Skeletal muscle tissue (tissue), 4 donors: ENCODE results near the gene KRTAP19-7. TPM values are rescaled to one million over a fixed set of nuclear protein-coding genes. Genes with fewer than 3 reads are reported as not detected.

Experiments
- H3K27ac ChIP-seq: one replicate; pipeline ENCODE4 v1.7.0; 2013; ENCODE audit warnings: mild to moderate bottlenecking, low read depth, low read length, inconsistent platforms
- H3K27me3 ChIP-seq, 3 donors: one replicate each; pipeline ENCODE4 v1.7.0; 2013; ENCODE audit warnings: low read length in 3 of 3; ENCODE audit not compliant: control insufficient read depth in 3 of 3, insufficient read depth in 3 of 3
- H3K36me3 ChIP-seq, 3 donors: one replicate each; pipeline ENCODE4 v1.7.0; 2013; ENCODE audit warnings: low read length in 3 of 3; ENCODE audit not compliant: control insufficient read depth in 3 of 3, insufficient read depth in 3 of 3
- H3K4me1 ChIP-seq, 3 donors: one replicate each; pipeline ENCODE4 v1.7.0; 2013; ENCODE audit warnings: low read length in 3 of 3, mild to moderate bottlenecking in 3 of 3; ENCODE audit not compliant: control insufficient read depth in 3 of 3, insufficient read depth in 3 of 3
- H3K4me3 ChIP-seq, 3 donors: one replicate each; pipeline ENCODE4 v1.7.0; 2013; ENCODE audit warnings: low read length in 3 of 3
- H3K9ac ChIP-seq, 3 donors: one replicate each; pipeline ENCODE4 v1.7.0; 2013; ENCODE audit warnings: low read length in 3 of 3, mild to moderate bottlenecking in 3 of 3, moderate library complexity in 2 of 3, low read depth in 1 of 3
- H3K9me3 ChIP-seq, 3 donors: one replicate each; pipeline ENCODE4 v1.7.0; 2013; ENCODE audit warnings: low read length in 3 of 3; ENCODE audit not compliant: control insufficient read depth in 3 of 3
- total RNA-seq: library from RNA; depleted of rRNA; stranded (reverse); fragments of >200 nt; gene quantifications from one replicate; pipeline ENCODE4 v1.2.3, GENCODE V29; 2014
- donor health status: Osteomylitis.

Gene KRTAP19-7
- total RNA-seq, 1 donor from 2014 or later, result not detected

DNA sequence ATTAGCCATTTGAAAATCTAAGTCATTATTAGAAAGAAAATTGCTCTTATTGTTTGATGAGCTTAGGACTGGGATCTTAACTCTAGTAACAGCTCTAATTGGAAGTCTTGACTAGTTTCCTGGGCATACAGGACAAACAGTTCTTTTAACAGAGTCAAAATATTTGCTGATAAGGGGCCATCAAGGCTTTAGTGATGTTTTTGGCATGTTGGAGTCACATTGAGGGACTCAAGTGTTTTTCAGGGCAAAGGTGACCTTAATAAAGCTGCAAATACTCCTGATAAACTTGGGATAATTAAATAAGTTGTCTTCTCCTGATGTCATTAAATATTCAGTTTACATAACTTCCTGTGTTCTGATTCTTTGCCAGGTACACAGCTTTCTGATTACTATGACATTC is 6.5 kb upstream of the KRTAP19-7 start:
- H3K4me1 ChIP-seq, result no peaks in the 10 kb centered on the region
- H3K4me3 ChIP-seq, result no peak overlapping the region
- no peak overlapping the region for H3K27ac ChIP-seq
- H3K36me3 ChIP-seq, result no peaks in the 10 kb centered on the region
- H3K27me3 ChIP-seq, result no peaks in the 10 kb centered on the region
- no peak overlapping the region for H3K9ac ChIP-seq
- H3K9me3 ChIP-seq, result no peaks in the 10 kb centered on the region

DNA sequence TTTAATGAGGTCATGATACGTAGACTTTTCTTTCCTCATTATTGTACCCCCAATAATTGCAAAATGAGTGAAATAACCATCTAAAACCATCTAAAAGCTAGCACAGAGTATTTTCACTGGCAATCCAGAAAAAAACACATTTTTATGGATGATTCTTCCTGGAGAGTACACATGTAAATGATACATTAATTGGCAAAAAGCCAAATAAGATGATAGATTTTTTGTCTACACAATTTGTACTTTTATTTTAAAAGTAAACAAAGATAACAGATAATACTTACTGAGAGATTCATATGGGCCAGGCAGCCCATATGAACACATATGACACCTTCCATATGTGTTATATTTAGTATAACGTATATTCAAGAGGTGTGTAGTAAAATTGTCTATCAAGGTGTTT is 2.5 kb upstream of the KRTAP19-7 start:
- Histone ChIP-seq H3K9ac (no peak overlapping the region), H3K9me3 (no peaks in the 10 kb centered on the region), H3K4me1 (no peaks in the 10 kb centered on the region), H3K36me3 (no peaks in the 10 kb centered on the region), H3K27ac (no peak overlapping the region), H3K4me3 (no peak overlapping the region), H3K27me3 (no peaks in the 10 kb centered on the region)

DNA sequence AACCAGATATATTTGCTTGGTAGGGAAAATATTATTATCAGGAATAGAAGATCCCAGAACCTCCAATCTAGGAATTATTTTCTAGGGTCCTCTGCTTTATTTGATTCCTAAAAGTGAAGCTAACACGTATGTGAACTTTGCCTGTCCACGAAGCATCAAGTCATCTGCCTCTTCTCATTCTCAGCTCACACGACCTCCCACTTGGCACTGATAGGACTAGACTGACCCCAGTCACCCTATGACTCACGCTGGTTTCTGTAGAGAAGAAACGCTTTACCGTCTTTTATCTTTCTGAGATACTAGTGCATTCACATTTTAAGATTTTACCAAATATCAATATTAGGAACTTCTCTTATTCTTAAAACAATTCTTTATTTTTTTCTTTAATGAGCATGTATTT is 2.0 kb upstream of the KRTAP19-7 start:
- H3K27me3 ChIP-seq, result no peaks in the 10 kb centered on the region
- H3K4me3 ChIP-seq, result no peak overlapping the region
- no peaks in the 10 kb centered on the region for H3K9me3 ChIP-seq
- no peaks in the 10 kb centered on the region for H3K36me3 ChIP-seq
- no peaks in the 10 kb centered on the region for H3K4me1 ChIP-seq
- no peak overlapping the region for H3K27ac ChIP-seq
- H3K9ac ChIP-seq, result no peak overlapping the region

DNA sequence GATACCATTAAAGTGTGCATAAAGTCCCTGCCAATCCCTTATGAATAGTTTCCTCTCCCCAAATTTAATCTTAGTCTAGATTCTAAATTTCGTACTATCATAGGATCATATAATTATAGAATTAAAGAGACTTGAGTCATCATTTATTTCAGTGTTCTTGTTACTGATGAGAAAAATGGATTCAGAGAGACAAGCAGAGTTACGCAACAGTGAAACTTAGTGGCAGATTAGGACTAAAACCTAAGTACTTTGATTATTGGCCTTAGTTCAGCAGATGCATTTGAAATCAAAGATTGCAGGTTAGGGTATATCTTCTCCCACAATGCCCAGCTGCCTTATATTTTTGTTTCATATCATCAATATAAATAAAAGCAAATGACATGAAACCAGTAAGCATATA is 843 bp upstream of the KRTAP19-7 start:
- no peaks in the 10 kb centered on the region for H3K36me3 ChIP-seq
- no peaks in the 10 kb centered on the region for H3K27me3 ChIP-seq

DNA sequence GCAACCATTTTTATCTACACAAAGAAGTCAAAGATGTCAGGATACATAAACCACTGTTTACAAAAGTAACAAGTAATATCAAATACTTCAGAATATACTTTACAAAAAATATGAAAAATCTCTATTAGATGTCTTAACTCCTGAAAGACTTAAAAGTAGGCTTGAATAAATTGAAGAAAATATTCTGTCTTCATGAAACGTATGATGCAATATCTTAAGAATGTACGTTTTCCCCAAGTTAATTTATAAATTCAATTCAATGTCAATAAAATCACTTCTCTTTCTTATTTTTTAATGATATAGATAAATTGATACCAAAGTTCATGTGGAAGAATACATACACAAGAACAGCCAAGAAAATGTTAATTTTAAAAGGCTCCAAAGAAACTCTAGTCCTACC is 6.0 kb downstream of the KRTAP19-7 start:
- H3K27me3 ChIP-seq, result no peaks in the 10 kb centered on the region
- peaks cover 0 to 2% (median 0%) of the 10 kb centered on the region in 3 donors for H3K9me3 ChIP-seq
- H3K9ac ChIP-seq, result no peak overlapping the region
- no peak overlapping the region for H3K4me3 ChIP-seq
- no peaks in the 10 kb centered on the region for H3K36me3 ChIP-seq
- no peaks in the 10 kb centered on the region for H3K4me1 ChIP-seq
- H3K27ac ChIP-seq, result no peak overlapping the region

More for the DNA sequence above, 843 bp upstream of the KRTAP19-7 start:
- Histone ChIP-seq H3K9ac (no peak overlapping the region), H3K4me3 (no peak overlapping the region), H3K27ac (no peak overlapping the region), H3K4me1 (no peaks in the 10 kb centered on the region), H3K9me3 (no peaks in the 10 kb centered on the region)

DNA sequence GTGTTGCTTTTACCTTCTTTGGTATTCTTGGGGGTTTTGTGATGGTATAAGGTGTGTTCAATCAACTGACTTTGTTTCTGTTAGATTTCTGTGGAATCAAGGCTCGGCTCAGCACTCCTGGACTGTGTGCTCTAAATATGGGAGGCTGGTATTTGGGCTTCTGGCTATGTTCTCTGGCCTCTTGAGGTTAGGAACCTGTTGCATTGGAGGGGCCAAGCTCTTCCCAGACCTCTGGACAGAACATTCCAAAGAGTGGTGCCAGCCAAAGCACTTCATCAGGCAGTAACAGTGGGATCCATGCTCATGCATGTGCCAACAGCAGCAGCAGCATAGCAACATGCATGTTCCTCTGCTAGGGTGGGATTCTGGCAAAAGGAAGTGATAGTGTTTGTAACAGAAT is 8.3 kb downstream of the KRTAP19-7 start:
- no peaks in the 10 kb centered on the region for H3K4me1 ChIP-seq
- peaks cover 0 to 2% (median 0%) of the 10 kb centered on the region in 3 donors for H3K9me3 ChIP-seq
- H3K27ac ChIP-seq, result no peak overlapping the region
- H3K27me3 ChIP-seq, result no peaks in the 10 kb centered on the region
- no peak overlapping the region for H3K9ac ChIP-seq
- H3K36me3 ChIP-seq, result no peaks in the 10 kb centered on the region
- no peak overlapping the region for H3K4me3 ChIP-seq

DNA sequence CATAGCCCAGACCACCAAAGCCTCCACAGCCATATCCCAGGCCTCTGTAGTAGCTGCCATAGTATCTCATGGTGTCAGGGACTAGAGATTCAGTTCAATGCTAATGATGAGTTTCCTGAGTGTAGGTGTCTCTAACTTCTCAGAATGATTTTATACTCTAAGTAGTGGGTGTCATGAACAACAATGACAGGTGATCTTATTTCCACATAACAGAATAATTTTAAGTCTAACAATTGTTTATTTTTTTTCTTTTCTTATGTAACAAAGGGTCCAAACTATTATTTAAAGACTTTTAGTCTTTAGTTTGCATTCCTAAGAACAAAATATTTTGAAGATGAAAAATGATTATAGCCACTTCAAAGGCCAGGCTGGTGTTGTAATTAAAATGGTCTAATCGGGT is 19.4 kb downstream of the KRTAP19-7 start, which contains the start of gene KRTAP19-6:
TSS of gene KRTAP19-6 (minus strand) at position 101 of the 400 bp plus-strand sequence. CDS start at position 70, 31 bp downstream.
- Histone ChIP-seq H3K4me1 (no peaks in the 10 kb centered on the region), H3K4me3 (no peak within 1 kb of the TSS), H3K27ac (no peak within 1 kb of the TSS), H3K9me3 (no peaks in the 10 kb centered on the region), H3K9ac (no peak within 1 kb of the TSS), H3K36me3 (no peaks in the 10 kb centered on the region), H3K27me3 (no peaks in the 10 kb centered on the region)

DNA sequence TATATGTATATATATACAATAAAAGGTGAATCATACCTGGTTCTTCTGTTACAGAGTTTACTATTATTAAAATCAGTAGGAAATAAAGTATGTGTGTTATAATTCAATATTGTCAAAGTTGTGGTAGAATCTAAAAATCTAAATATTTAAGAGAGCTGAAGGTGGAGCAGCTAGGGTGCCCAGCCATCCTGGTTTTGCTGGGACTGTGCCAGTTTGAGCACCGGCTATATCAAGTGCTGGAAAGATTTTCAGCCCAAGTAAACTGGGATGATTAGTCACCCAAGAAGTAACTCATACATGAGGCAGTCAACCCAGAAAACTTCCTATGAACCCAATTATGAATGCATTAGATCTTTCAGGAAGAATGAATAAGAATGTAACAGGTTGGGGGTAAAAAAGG is 42.2 kb downstream of the KRTAP19-7 start:
- Histone ChIP-seq H3K4me1 (no peaks in the 10 kb centered on the region), H3K36me3 (no peaks in the 10 kb centered on the region), H3K27me3 (no peaks in the 10 kb centered on the region), H3K27ac (no peak overlapping the region), H3K4me3 (no peak overlapping the region), H3K9ac (no peak overlapping the region), H3K9me3 (no peaks in the 10 kb centered on the region)

DNA sequence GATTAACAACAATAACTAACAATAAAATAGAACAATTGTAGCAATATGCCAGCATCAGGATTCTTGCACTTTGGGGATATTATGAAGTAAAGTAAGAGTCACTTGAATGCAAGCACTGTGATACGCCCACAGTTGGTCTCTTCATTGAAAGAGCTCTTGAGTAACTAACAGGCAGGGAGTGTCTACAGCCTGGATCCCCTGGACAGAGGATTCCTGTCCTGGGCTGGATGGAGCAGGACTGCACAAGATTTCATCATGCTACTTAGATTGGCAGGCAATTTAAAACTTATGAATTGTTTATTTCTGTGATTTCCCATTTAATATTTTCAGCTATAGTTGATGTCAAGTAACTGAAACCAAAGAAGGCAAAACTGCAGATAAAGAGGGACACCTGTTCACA is 45.4 kb downstream of the KRTAP19-7 start:
- no peak overlapping the region for H3K27ac ChIP-seq
- no peaks in the 10 kb centered on the region for H3K36me3 ChIP-seq
- no peaks in the 10 kb centered on the region for H3K9me3 ChIP-seq
- H3K4me1 ChIP-seq, result no peaks in the 10 kb centered on the region
- H3K9ac ChIP-seq, result no peak overlapping the region
- no peaks in the 10 kb centered on the region for H3K27me3 ChIP-seq
- H3K4me3 ChIP-seq, result no peak overlapping the region
